ENCODE measurements around the gene EML4.

Gene EML4

GRCh38 chr2:42138163-42139015, 30.8 kb upstream of the EML4 start:
- no peak for DNase-seq (ENCODE audit: low spot score)

GRCh38 chr2:42139101-42139500, 30.1 kb upstream of the EML4 start:
- DNase-seq (ENCODE audit: low spot score), result no peak

- DNase-seq (ENCODE audit: low spot score), result no peak
Measured at GRCh38 chr2:42140496-42140895, 28.7 kb upstream of the EML4 start.

GRCh38 chr2:42141687-42142546, 27.2 kb upstream of the EML4 start:
- peak; percentile 11 for DNase-seq (ENCODE audit: low spot score)

GRCh38 chr2:42142547-42143184, 26.5 kb upstream of the EML4 start:
- DNase-seq (ENCODE audit: low spot score), result no peak

GRCh38 chr2:42147641-42148274, 21.4 kb upstream of the EML4 start:
- no peak for DNase-seq (ENCODE audit: low spot score)

GRCh38 chr2:42150159-42150558, 19.0 kb upstream of the EML4 start:
- DNase-seq (ENCODE audit: low spot score), result no peak

GRCh38 chr2:42153944-42154581, 15.1 kb upstream of the EML4 start:
- no peak for DNase-seq (ENCODE audit: low spot score)

GRCh38 chr2:42156721-42157120, 12.4 kb upstream of the EML4 start:
- DNase-seq (ENCODE audit: low spot score), result no peak

- DNase-seq (ENCODE audit: low spot score), result no peak
Measured at GRCh38 chr2:42161444-42161843, 7.7 kb upstream of the EML4 start.

- no peak for DNase-seq (ENCODE audit: low spot score)
Measured at GRCh38 chr2:42163444-42164045, 5.6 kb upstream of the EML4 start.

- no peak for DNase-seq (ENCODE audit: low spot score)
Measured at GRCh38 chr2:42164046-42164445, 5.1 kb upstream of the EML4 start.

GRCh38 chr2:42164971-42165370, 4.2 kb upstream of the EML4 start:
- no peak for DNase-seq (ENCODE audit: low spot score)

GRCh38 chr2:42167458-42167857, 1.7 kb upstream of the EML4 start:
- no peak for DNase-seq (ENCODE audit: low spot score)

- DNase-seq (ENCODE audit: low spot score), result no peak
Measured at GRCh38 chr2:42168459-42169099, 574 bp upstream of the EML4 start.

GRCh38 chr2:42169874-42170521, 845 bp downstream of the EML4 start:
- peak; percentile 71 for DNase-seq (ENCODE audit: low spot score)

GRCh38 chr2:42170619-42171395, 1.7 kb downstream of the EML4 start:
- DNase-seq (ENCODE audit: low spot score), result no peak

- no peak for DNase-seq (ENCODE audit: low spot score)
Measured at GRCh38 chr2:42171396-42171980, 2.3 kb downstream of the EML4 start.

GRCh38 chr2:42172020-42172419, 2.9 kb downstream of the EML4 start:
- DNase-seq (ENCODE audit: low spot score), result no peak

All from germinal center (tissue), 1 donor.